Suppressor macrophage treated with lipopolysaccharide for 4 hours (primary cell): ENCODE data around the gene DENND6A.
"Not testable (repeated sequence)": the region's sequence is repeated elsewhere in the genome, so short reads cannot be mapped to it uniquely, and the experiment has no call there.

ENCODE experiments used
- DNase-seq: peaks from one replicate; pipeline ENCODE4 v3.0.0-alpha.2; 2020

DENND6A gene, protein sequence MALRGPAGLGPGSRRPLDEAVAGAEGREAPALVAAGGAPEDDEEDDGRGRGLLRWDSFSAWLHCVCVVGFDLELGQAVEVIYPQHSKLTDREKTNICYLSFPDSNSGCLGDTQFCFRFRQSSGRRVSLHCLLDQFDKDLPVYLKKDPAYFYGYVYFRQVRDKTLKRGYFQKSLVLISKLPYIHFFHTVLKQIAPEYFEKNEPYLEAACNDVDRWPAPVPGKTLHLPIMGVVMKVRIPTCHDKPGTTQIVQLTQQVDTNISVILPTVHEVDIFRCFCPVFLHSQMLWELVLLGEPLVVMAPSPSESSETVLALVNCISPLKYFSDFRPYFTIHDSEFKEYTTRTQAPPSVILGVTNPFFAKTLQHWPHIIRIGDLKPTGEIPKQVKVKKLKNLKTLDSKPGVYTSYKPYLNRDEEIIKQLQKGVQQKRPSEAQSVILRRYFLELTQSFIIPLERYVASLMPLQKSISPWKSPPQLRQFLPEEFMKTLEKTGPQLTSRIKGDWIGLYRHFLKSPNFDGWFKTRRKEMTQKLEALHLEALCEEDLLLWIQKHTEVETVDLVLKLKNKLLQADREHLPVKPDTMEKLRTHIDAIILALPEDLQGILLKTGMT

DNA sequence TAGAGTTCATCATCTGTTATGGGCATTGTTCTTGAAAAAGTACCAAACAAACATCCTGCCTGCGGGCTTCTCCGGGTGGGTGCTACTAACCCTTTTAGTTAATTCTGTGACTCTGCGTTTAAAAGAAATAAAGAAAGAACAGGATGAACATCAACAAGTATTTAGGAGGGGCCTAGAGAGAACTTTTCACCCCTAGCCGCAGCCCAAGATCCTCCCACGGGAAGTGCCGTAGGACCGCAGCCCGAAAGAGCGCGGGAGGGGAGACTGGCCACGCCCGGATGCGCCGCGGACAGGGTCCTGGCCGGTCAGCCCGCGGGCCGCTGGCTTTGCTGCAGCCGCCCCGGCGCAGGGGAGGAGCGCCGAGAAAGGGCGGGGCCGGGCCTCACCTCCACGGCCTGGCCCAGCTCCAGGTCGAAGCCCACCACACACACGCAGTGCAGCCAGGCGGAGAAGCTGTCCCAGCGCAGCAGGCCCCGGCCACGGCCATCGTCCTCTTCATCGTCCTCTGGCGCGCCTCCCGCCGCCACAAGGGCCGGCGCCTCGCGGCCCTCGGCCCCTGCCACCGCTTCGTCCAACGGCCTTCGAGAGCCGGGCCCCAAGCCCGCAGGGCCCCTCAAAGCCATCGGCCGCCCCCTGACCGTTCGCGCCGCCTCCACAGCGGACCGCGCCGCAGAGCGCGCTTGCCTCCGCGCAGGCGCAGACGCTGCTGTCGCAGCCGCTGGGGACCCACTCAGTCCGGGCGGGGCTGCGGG lies at the start of gene DENND6A:
DENND6A (minus strand) TSS at position 682 of the 752 bp plus-strand sequence; CDS start at position 623, 59 bp downstream.
- DNase-seq = peak; percentile 99

DNA sequence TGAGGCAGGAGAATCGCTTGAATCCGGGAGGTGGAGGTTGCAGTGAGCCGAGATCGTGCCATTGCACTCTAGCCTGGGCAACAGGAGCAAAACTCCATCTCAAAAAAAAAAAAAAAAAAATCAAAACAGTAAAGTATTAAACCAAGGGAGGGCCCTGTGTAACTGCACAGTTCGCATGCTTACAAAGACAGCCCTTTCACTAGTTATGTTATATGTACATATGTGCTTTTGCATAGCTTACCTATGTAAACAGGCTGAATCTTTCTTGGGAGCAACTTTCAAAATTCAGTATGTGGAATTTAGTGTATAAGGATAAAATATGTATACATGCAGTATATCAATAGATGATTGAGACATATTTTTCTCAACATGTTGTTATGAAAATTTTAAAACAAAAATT lies 47.1 kb upstream of the DENND6A start:
- DNase-seq = no peak

DNA sequence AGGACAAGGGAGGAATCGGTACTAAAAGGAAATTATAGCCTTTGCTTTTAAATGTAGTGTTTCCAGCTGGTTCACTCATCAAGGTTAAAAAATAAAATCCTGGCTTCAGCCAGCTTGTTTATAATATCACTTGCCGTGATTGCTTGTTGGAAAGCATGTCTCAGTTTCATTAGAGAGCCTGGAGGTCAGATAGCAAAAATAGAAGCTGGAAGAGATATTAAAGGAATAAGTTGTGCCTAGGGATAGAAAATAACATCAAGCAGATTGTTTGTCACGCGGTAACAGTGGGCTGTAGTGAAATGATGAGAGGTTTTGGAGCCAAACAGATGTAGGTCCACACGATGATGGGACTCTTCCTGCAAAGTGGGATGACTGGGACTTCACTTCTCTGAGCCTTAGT lies 45.5 kb upstream of the DENND6A start:
- DNase-seq = no peak

DNA sequence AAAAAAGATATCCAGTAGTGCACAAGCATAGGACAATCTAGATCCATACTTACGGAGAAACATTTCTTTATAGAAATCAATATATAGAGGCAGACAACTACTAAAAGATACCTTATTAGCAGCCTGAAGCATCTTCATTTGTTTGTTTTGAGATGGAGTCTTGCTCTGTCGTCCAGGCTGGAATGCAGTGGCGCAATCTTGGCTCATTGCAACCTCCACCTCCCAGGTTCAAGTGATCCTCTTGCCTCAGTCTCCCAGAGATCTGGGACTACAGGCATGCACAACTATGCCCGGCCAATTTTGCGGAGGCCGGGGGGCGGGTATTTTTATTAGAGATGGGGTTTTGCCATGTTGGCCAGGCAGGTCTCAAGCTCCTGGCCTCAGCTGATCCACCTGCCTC lies 45.0 kb upstream of the DENND6A start:
- no peak for DNase-seq

DNA sequence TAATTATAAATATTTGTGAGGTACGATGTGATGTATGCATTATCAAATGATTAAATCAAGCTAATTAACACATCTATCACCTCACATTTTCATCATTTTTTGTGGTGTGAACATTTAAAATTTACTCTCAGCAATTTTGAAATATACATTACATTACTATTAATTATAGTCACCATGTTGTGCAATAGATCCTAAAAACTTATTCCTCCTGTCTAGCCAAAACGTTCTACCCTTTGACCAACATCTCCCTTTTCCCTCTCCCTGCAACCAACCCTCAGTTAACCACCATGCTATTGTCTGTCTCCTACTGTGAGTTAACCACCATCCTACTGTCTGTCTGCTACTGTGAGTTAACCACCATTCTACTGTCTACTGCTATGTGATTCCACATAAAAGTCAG lies 42.5 kb upstream of the DENND6A start:
- DNase-seq = no peak

- no peak for DNase-seq
These were observed 40.9 kb upstream of the DENND6A start for GRCh38 chr3:57733790-57734189.

- no peak for DNase-seq
These were observed 38.4 kb upstream of the DENND6A start for GRCh38 chr3:57731311-57731710.

DNA sequence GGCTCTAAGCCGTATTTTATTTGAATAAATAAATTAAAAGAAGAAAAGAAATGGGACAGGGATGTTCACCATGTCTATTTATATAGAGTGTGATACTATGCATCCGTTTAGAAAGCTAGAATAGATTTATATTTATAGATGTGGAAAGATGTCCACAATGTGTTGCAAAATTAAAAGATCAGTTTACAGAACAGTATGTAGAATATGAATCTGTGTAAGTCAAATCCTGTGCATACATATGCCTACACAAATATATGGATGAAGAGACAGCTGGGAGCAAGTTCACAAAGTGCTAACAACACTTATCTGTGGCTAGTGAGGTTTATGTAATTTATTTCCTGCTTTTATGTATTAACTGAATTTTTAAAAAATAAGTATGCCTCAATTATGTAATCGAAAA lies 37.8 kb upstream of the DENND6A start:
- DNase-seq = no peak

GRCh38 chr3:57729334-57730045 lies 36.6 kb upstream of the DENND6A start:
- DNase-seq = peak; percentile 29

DNA sequence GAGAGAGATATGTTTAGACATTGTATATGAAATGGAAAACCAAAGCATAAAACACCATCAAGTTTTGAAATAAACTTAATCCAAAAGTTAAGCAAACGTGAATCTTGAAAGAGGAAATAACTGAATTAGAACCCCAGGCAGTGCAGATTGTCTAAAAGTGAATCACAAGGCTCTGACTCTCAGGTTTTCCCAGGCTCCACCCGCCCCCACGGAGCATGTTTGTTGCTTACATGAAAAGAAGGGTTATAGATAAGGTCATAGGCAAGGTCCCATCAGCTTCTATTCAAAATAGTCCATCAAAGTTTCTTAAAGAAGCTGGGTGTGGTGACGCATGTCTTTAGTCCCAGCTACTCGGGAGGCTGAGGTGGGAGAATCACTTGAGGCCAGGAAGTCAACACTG lies 34.2 kb upstream of the DENND6A start:
- DNase-seq = peak; percentile 85

- no peak for DNase-seq
These were observed 33.5 kb upstream of the DENND6A start for GRCh38 chr3:57726397-57726796.

DNA sequence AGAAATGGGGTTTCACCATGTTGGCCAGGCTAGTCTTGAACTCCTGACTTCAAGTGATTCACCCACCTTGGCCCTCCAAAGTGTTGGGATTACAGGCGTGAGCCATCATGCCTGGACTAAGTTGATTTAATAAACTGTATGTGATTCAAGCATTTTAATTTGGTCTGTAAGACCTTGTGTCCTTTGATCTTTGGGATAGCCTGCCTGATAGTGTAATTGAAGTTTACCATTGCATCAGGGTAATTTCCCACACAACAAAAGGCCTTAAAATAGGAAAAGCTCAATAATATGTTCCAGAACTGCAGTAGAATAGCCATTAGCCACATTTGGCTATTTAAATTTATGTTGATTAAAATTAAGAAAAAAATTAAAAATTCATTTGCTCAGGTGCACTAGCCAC lies 25.2 kb upstream of the DENND6A start:
- DNase-seq = no peak

GRCh38 chr3:57717205-57717868 lies 24.5 kb upstream of the DENND6A start:
- DNase-seq = no peak

- DNase-seq = no peak
These were observed 22.8 kb upstream of the DENND6A start for GRCh38 chr3:57715686-57716085.

- no peak for DNase-seq
These were observed 16.7 kb upstream of the DENND6A start for GRCh38 chr3:57709559-57709958.

DNA sequence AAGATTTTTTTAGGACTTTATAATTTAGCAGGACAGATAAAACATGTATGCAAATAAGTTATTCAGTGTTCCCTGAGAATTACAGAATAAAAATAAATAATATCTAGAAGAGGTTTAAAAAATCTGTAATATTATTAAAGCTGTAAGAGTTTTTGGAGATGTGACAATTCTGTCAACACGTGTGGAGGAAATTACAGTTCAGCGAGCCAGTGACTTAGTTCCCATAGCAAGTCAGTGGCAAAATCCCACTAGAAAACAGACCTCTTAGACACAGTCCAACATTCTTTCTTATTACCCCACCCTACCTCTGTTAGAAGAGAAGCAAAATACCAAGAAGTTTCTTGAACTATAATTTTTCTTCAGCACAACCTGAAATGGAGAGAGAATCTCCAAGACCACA lies 16.2 kb upstream of the DENND6A start:
- DNase-seq = no peak

DNA sequence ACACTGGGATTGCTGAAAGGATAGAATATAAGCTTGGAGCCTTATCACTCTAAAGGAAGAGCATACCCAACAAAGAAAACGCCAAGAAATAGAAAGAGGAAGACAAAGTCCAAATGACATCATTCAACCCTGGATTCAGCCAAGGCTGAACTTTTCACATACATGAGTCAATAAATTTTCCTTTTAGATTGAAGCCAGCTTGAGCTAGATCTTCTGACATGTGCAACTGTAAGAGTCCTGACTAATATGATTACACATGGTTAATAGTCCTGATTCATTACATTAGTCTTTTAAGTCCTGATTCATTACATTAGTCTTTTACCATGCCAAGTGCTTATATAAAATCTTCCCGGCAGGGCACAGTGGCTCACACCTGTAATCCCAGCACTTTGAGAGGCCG lies 13.6 kb upstream of the DENND6A start:
- DNase-seq = peak; percentile 92

- not testable (repeated sequence) for DNase-seq
These were observed 12.5 kb upstream of the DENND6A start for GRCh38 chr3:57705351-57705750.

GRCh38 chr3:57701781-57702180 lies 8.9 kb upstream of the DENND6A start:
- no peak for DNase-seq

DNA sequence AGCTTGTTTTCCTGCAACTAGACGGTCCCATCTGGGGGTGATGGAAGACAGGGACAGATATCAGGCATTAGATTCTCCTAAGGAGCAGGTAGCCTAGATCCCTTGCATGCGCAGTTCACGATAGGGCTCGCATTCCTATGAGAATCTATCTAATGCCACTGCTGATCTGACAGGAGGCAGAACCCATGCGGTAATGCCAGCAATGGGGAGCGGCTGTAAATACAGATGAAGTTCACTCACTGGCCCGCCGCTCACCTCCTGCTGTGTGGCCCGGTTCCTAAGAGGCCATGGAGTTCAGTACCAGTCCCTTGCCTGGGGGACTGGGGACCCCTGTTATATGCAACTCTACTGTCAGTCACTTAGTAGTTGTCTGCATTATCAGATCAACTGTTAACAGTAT lies 7.9 kb upstream of the DENND6A start:
- DNase-seq = no peak

DNA sequence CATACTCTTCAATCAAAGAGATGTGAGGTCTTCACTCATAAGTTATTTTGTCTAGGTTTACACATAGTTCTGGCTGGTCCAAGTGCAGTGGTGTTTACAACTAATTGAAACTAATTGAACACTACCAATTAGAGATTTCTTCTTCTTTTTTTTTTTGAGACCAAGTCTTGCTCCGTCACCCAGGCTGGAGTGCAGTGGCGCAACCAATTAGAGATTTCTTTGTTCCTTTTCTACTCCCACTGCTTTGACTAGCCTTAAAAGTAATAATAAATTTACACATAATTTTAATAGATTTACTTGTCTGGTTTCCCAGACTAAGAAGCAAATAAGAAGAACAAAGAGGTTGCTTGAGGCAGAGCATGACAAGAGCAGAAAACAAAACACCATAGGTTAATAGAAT lies 6.7 kb upstream of the DENND6A start:
- DNase-seq = no peak

DNA sequence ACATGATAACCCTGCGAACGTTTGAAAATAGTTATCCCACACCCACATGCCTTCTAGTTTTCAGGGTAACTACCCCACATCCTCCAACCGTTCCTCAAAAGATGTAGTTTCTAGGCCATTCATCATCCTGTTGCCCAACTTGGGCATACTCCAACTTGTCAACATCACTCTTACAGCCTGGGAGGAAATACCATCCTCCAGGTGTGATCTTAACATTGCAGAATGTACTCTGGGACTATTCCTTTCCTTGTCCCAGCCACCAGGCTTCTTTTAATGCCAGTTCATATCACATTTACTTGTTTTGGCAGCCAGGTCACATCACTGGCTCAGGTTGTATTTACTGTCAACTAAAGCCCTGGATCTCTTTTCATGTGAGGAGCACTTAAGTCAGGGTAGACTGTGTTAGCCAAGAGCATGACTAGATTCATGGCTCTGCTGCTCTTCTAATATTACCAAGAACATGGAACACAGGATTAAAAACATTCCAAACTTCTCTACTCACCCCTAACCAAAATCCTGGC lies 4.0 kb upstream of the DENND6A start:
- DNase-seq = peak; percentile 39
